GM18517 (cell line): Measurements from ENCODE around the gene RTN1.

Experiments used
- ATAC-seq: cut with Tn5 transposase; IDR thresholded peaks from one replicate; pipeline ENCODE4 v1.9.1; 2021; ENCODE audit warnings: mild to moderate bottlenecking, moderate library complexity; ENCODE audit not compliant: unreplicated experiment

Gene RTN1

GRCh38 chr14:59633486-59633885, 237.1 kb downstream of the RTN1 start:
- ATAC-seq = no peak

- ATAC-seq = no peak
These were observed 238.2 kb downstream of the RTN1 start for GRCh38 chr14:59632381-59632780.

GRCh38 chr14:59631237-59631636, 239.3 kb downstream of the RTN1 start:
- ATAC-seq = no peak

GRCh38 chr14:59630288-59630963, 240.2 kb downstream of the RTN1 start:
- no peak for ATAC-seq

GRCh38 chr14:59629444-59630287, 240.9 kb downstream of the RTN1 start:
- no peak for ATAC-seq

GRCh38 chr14:59627011-59627520, 243.5 kb downstream of the RTN1 start:
- no peak for ATAC-seq

GRCh38 chr14:59622631-59623030, 247.9 kb downstream of the RTN1 start:
- ATAC-seq = no peak

- no peak for ATAC-seq
These were observed 251.5 kb downstream of the RTN1 start for GRCh38 chr14:59619061-59619460.

GRCh38 chr14:59601056-59601455, 269.5 kb downstream of the RTN1 start:
- ATAC-seq = no peak

GRCh38 chr14:59600211-59600945, 270.2 kb downstream of the RTN1 start:
- ATAC-seq = no peak

GRCh38 chr14:59595071-59595470, 275.5 kb downstream of the RTN1 start:
- no peak for ATAC-seq

- no peak for ATAC-seq
These were observed 278.8 kb downstream of the RTN1 start for GRCh38 chr14:59591641-59592370.

- ATAC-seq = no peak
These were observed 282.5 kb downstream of the RTN1 start for GRCh38 chr14:59588101-59588500.

GRCh38 chr14:59585891-59586554, 284.6 kb downstream of the RTN1 start:
- ATAC-seq = no peak

GRCh38 chr14:59583755-59584154, 286.8 kb downstream of the RTN1 start:
- no peak for ATAC-seq

GRCh38 chr14:59582845-59583509, 287.6 kb downstream of the RTN1 start:
- ATAC-seq = no peak

GRCh38 chr14:59582161-59582560, 288.4 kb downstream of the RTN1 start:
- ATAC-seq = no peak

GRCh38 chr14:59580911-59581310, 289.7 kb downstream of the RTN1 start:
- no peak for ATAC-seq
